NCI-H774 (cell line): ENCODE measurements around the gene CRX.
A peak's percentile ranks its signal among the peaks of the same experiment; 100 is the strongest.
"Not testable (repeated sequence)": the region's sequence is repeated elsewhere in the genome, so short reads cannot be mapped to it uniquely, and the experiment has no call there.

Experiments
- DNase-seq: peaks from one replicate; lab custom pipeline; 2025; lab: John Stamatoyannopoulos, UW

Gene CRX

GRCh38 chr19:47859838-47860237, 38.1 kb downstream of the CRX start:
- DNase-seq, result not testable (repeated sequence)

- no peak for DNase-seq
Observed at GRCh38 chr19:47860602-47861297, 39.0 kb downstream of the CRX start.

GRCh38 chr19:47861630-47862029, 39.9 kb downstream of the CRX start:
- no peak for DNase-seq

- peak; percentile 66 for DNase-seq
Observed at GRCh38 chr19:47863514-47863936, 41.8 kb downstream of the CRX start.

- no peak for DNase-seq
Observed at GRCh38 chr19:47865166-47865565, 43.4 kb downstream of the CRX start.

- no peak for DNase-seq
Observed at GRCh38 chr19:47878906-47879305, 57.2 kb downstream of the CRX start.

- DNase-seq, result not testable (repeated sequence)
Observed at GRCh38 chr19:47879385-47879784, 57.6 kb downstream of the CRX start.

GRCh38 chr19:47881757-47882156, 60.0 kb downstream of the CRX start:
- no peak for DNase-seq

GRCh38 chr19:47882890-47883289, 61.2 kb downstream of the CRX start:
- no peak for DNase-seq

- DNase-seq, result no peak
Observed at GRCh38 chr19:47885067-47885463, 63.3 kb downstream of the CRX start.

- DNase-seq, result no peak
Observed at GRCh38 chr19:47886010-47886559, 64.3 kb downstream of the CRX start, which contains the start of gene SULT2A1. SULT2A1 (minus strand) TSS chr19:47886315; CDS start chr19:47886257, 58 bp downstream.

- DNase-seq, result no peak
Observed at GRCh38 chr19:47890865-47891621, 69.3 kb downstream of the CRX start.

- no peak for DNase-seq
Observed at GRCh38 chr19:47891622-47891922, 69.8 kb downstream of the CRX start.

GRCh38 chr19:47891923-47892666, 70.4 kb downstream of the CRX start:
- no peak for DNase-seq
